ENCODE measurements around the gene LRP2. TPM values are rescaled to one million over a fixed set of nuclear protein-coding genes. Genes with fewer than 3 reads are reported as not detected.
"Not testable (repeated sequence)": the region's sequence is repeated elsewhere in the genome, so short reads cannot be mapped to it uniquely, and the experiment has no call there.

The LRP2 gene
- total RNA-seq, 4 donors from 2014 or later = not detected

DNA sequence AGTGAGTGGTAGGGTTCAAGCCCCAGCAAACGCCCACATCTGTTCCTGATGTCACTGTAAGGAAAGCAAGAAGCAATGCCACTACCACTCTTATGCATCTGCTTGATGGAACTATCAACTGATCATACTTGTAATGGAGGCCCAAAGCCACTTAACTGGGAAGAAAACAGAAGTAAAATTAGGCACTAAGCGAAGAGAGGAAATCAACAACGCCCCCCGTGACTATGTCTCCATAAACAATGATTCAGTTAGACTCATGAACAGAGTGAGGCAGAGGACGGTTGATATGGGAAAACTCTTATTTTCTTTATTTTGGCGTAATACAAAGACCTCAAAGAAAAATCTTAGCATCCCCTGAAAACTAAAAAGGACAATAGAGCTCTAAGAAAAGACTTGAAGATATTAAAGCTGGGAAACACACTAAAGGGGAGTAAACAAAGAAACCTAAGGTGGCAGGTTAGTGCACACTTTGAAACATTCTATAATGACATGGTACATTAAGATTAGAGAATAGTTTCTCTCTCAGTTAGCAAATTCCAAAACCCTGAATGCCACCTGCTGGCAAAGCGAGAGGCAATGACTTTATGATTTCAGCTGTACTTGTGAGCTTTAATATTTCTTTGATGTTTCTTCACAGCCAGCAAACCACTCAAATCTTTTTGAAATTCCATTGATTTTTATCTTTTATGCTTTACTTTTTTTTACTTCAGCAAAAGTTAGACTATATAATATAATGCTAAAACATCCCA, 86.5 kb downstream of the LRP2 start:
- Histone ChIP-seq H3K4me1 (no peaks in the 10 kb centered on the region), H3K9me3 (no peaks in the 10 kb centered on the region), H3K27ac (no peak overlapping the region), H3K27me3 (no peaks in the 10 kb centered on the region), H3K4me3 (no peak overlapping the region), H3K36me3 (no peaks in the 10 kb centered on the region)
- no peak for TF ChIP-seq POLR2AphosphoS5 (IDR thresholded peaks at IDR 0.05)
- TF ChIP-seq EP300 (IDR thresholded peaks at IDR 0.05) = no peak
- TF ChIP-seq POLR2A (IDR thresholded peaks at IDR 0.05) = no peak
- TF ChIP-seq, protein P1, sequence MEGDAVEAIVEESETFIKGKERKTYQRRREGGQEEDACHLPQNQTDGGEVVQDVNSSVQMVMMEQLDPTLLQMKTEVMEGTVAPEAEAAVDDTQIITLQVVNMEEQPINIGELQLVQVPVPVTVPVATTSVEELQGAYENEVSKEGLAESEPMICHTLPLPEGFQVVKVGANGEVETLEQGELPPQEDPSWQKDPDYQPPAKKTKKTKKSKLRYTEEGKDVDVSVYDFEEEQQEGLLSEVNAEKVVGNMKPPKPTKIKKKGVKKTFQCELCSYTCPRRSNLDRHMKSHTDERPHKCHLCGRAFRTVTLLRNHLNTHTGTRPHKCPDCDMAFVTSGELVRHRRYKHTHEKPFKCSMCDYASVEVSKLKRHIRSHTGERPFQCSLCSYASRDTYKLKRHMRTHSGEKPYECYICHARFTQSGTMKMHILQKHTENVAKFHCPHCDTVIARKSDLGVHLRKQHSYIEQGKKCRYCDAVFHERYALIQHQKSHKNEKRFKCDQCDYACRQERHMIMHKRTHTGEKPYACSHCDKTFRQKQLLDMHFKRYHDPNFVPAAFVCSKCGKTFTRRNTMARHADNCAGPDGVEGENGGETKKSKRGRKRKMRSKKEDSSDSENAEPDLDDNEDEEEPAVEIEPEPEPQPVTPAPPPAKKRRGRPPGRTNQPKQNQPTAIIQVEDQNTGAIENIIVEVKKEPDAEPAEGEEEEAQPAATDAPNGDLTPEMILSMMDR (IDR thresholded peaks at IDR 0.05) = no peak
- 67 to 72% methylated on average over 2 to 7 of the region's 7 CpGs for WGBS, 2 donors (ENCODE audit: low coverage in 1 of 2)
- ATAC-seq = no peak

DNA sequence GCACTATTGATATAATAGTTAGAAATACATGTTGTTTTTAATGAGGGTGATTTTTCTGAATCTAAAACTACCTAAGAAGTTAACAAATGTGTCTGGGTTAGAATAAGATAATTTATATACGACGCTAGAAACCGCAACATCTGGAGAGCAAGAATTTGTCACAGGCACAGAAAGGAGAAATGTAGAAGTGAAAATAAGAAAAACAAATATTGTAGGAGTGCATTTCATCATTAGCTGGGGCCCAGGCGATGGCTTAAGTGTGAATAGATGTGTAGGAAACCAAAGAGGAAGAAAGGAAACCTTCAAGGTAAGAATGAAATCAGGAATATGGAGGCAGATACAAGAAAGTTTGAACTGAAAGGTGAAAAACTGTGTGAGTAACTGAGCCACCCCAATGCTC, 90.3 kb downstream of the LRP2 start:
- no peak overlapping the region for H3K27ac ChIP-seq
- H3K27me3 ChIP-seq = no peaks in the 10 kb centered on the region
- TF ChIP-seq POLR2AphosphoS5 (IDR thresholded peaks at IDR 0.05) (no peak), POLR2A (IDR thresholded peaks at IDR 0.05) (no peak), EP300 (IDR thresholded peaks at IDR 0.05) (no peak)
- TF ChIP-seq, protein P1 (IDR thresholded peaks at IDR 0.05) = no peak
- H3K4me3 ChIP-seq = no peak overlapping the region
- no peaks in the 10 kb centered on the region for H3K9me3 ChIP-seq
- H3K4me1 ChIP-seq = no peaks in the 10 kb centered on the region
- ATAC-seq = no peak
- 37 to 82% methylated on average over 4 of the region's 4 CpGs for WGBS, 2 donors (ENCODE audit: low coverage in 1 of 2)
- H3K36me3 ChIP-seq = no peaks in the 10 kb centered on the region

DNA sequence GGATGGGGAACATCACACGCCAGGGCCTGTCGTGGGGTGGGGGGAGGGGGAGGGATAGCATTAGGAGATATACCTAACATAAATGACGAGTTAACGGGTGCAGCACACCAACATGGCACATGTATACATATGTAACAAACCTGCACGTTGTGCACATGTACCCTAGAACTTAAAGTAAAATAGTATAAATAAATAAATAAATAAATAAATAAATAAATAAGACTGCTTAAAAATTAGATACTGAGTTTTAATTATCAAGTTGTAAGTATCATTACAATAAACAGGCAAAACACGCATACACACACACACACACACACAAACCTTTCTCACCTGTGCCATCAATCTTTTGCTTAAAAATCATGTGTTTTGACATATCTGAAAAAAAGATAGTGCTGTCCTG, 91.8 kb downstream of the LRP2 start:
- not testable (repeated sequence) for H3K4me1 ChIP-seq, H3K36me3 ChIP-seq, H3K27me3 ChIP-seq, H3K27ac ChIP-seq, H3K4me3 ChIP-seq, H3K9me3 ChIP-seq, ATAC-seq
- 92 to 94% methylated on average over 2 to 5 of the region's 6 CpGs for WGBS, 2 donors (ENCODE audit: low coverage in 1 of 2)

DNA sequence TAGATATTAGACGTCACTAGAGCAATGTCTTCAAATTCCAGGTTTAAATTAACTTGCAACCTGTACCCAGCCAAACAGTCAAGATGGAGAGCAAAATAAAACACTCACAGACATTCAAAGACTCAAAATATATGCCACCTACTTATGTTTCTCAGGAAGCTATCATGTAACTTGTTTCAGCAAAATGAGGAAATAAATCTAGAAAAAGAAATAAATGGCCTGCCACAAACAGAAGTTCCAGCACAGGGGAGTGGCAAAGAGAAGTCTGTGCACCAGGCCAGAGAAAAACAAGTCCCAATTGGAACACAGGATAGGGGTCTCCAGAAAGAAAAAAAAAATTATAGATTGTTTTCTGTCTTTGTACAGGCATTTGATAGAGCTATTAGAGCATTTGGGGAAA, 96.7 kb downstream of the LRP2 start:
- H3K36me3 ChIP-seq = no peaks in the 10 kb centered on the region
- TF ChIP-seq EP300 (IDR thresholded peaks at IDR 0.05) = no peak
- no peak for TF ChIP-seq POLR2A (IDR thresholded peaks at IDR 0.05)
- no peak for TF ChIP-seq POLR2AphosphoS5 (IDR thresholded peaks at IDR 0.05)
- TF ChIP-seq, protein P1 (IDR thresholded peaks at IDR 0.05) = no peak
- 57 to 80% methylated on average over 1 of the region's 1 CpG for WGBS, 2 donors (ENCODE audit: low coverage in 1 of 2)
- ATAC-seq = no peak
- no peaks in the 10 kb centered on the region for H3K9me3 ChIP-seq
- H3K4me3 ChIP-seq = no peak overlapping the region
- no peak overlapping the region for H3K27ac ChIP-seq
- H3K4me1 ChIP-seq = no peaks in the 10 kb centered on the region
- H3K27me3 ChIP-seq = no peaks in the 10 kb centered on the region

DNA sequence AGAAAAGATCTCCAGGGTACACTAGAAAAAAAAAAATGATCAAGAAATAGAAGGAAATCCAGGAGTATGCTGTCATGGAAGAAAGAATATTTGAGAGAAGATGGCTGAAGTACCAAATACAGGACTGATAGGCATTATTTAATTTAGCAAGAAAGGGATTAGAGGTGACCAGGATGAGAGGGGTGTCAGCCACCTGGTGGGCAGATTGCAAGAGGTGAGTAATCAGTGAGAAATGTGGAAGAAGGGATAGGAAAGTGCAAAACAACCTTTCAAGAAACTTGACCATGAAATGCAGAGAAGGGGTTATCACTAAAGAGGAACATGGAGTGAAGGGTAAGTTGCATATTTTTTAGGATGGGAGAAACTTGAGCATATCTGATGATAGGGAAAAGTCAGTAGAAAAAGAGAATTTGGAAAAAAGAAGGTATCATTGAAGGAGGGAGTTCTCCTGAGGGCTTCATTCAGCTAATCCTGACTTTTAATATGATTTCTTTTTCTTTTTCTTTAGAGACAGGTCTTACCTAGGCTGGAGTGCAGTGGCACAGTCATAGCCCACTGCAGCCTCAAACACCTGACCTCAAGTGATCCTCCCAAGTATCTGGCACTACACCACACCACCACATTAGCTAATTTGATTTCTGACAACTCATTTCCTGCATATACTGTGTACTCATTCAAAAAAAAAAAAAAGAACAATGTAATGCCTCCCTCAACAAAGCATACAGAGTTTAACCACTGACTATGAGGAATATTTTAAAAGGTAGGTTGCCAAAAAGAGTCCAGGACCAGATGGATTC, 101.3 kb downstream of the LRP2 start:
- no peaks in the 10 kb centered on the region for H3K36me3 ChIP-seq
- H3K4me3 ChIP-seq = no peak overlapping the region
- no peak for ATAC-seq
- no peak overlapping the region for H3K27ac ChIP-seq
- H3K9me3 ChIP-seq = no peaks in the 10 kb centered on the region
- TF ChIP-seq, protein P1 (IDR thresholded peaks at IDR 0.05) = no peak
- H3K27me3 ChIP-seq = no peaks in the 10 kb centered on the region
- no peaks in the 10 kb centered on the region for H3K4me1 ChIP-seq

All from gastroesophageal sphincter (tissue), 4 donors.